Neuron (in vitro differentiated cells): ENCODE data around the gene COL26A1.
"Not testable (repeated sequence)": the region's sequence is repeated elsewhere in the genome, so short reads cannot be mapped to it uniquely, and the experiment has no call there.

ENCODE experiments used
- H2AFZ ChIP-seq: one replicate; pipeline ENCODE4 v1.6.1; 2013; ENCODE audit warnings: low read depth, mild to moderate bottlenecking, inconsistent platforms, low read length, moderate library complexity
- H3K27me3 ChIP-seq: one replicate; pipeline ENCODE4 v1.6.1; 2013; ENCODE audit warnings: low read length; ENCODE audit not compliant: insufficient read depth
- H3K36me3 ChIP-seq: one replicate; pipeline ENCODE4 v1.6.1; 2013; ENCODE audit warnings: low read length; ENCODE audit not compliant: insufficient read depth
- H3K4me1 ChIP-seq: one replicate; pipeline ENCODE4 v1.6.1; 2013; ENCODE audit warnings: low read length; ENCODE audit not compliant: insufficient read depth
- H3K4me3 ChIP-seq: 2 replicates; pipeline ENCODE4 v1.5.1; 2013; ENCODE audit warnings: mild to moderate bottlenecking, low read length, moderate library complexity
- H3K9me3 ChIP-seq: one replicate; pipeline ENCODE4 v1.6.1; 2013; ENCODE audit warnings: low read length

The COL26A1 gene

GRCh38 chr7:101453617-101454016, 90.9 kb downstream of the COL26A1 start:
- Histone ChIP-seq H3K9me3 (no peaks in the 10 kb centered on the region), H3K27me3 (no peaks in the 10 kb centered on the region), H2AFZ (no peak overlapping the region), H3K4me1 (no peaks in the 10 kb centered on the region), H3K36me3 (no peaks in the 10 kb centered on the region), H3K4me3 (no peak overlapping the region)

- no peaks in the 10 kb centered on the region for H3K27me3 ChIP-seq
- H3K4me1 ChIP-seq: no peaks in the 10 kb centered on the region
- H3K4me3 ChIP-seq: no peak overlapping the region
- H3K36me3 ChIP-seq: no peaks in the 10 kb centered on the region
- H2AFZ ChIP-seq: no peak overlapping the region
- no peaks in the 10 kb centered on the region for H3K9me3 ChIP-seq
Measured at GRCh38 chr7:101457001-101457750, 94.5 kb downstream of the COL26A1 start.

GRCh38 chr7:101465131-101465530, 102.5 kb downstream of the COL26A1 start:
- Histone ChIP-seq H3K9me3 (no peaks in the 10 kb centered on the region), H3K4me1 (no peaks in the 10 kb centered on the region), H3K36me3 (no peaks in the 10 kb centered on the region), H3K4me3 (no peak overlapping the region), H2AFZ (no peak overlapping the region), H3K27me3 (no peaks in the 10 kb centered on the region)

- no peaks in the 10 kb centered on the region for H3K27me3 ChIP-seq
Measured at GRCh38 chr7:101465576-101466196, 103.0 kb downstream of the COL26A1 start.

GRCh38 chr7:101466871-101467270, 104.2 kb downstream of the COL26A1 start:
- Histone ChIP-seq H3K9me3 (no peaks in the 10 kb centered on the region), H2AFZ (no peak overlapping the region), H3K27me3 (no peaks in the 10 kb centered on the region), H3K4me1 (peaks cover 9% of the 10 kb centered on the region), H3K4me3 (no peak overlapping the region), H3K36me3 (no peaks in the 10 kb centered on the region)

More at GRCh38 chr7:101465576-101466196, 103.0 kb downstream of the COL26A1 start:
- H3K9me3 ChIP-seq: no peaks in the 10 kb centered on the region
- H3K4me1 ChIP-seq: peaks cover 3% of the 10 kb centered on the region
- H3K4me3 ChIP-seq: no peak overlapping the region
- no peaks in the 10 kb centered on the region for H3K36me3 ChIP-seq
- no peak overlapping the region for H2AFZ ChIP-seq

- H3K9me3 ChIP-seq: no peaks in the 10 kb centered on the region
- H3K27me3 ChIP-seq: no peaks in the 10 kb centered on the region
- H3K4me3 ChIP-seq: no peak overlapping the region
- peaks cover 9% of the 10 kb centered on the region for H3K4me1 ChIP-seq
- H3K36me3 ChIP-seq: no peaks in the 10 kb centered on the region
- no peak overlapping the region for H2AFZ ChIP-seq
Measured at GRCh38 chr7:101468546-101469275, 106.0 kb downstream of the COL26A1 start.

GRCh38 chr7:101470668-101471487, 108.2 kb downstream of the COL26A1 start:
- H3K9me3 ChIP-seq: no peaks in the 10 kb centered on the region
- H3K4me1 ChIP-seq: peaks cover 9% of the 10 kb centered on the region
- no peak overlapping the region for H3K4me3 ChIP-seq
- no peaks in the 10 kb centered on the region for H3K27me3 ChIP-seq
- H2AFZ ChIP-seq: no peak overlapping the region
- H3K36me3 ChIP-seq: no peaks in the 10 kb centered on the region

GRCh38 chr7:101474178-101474577, 111.5 kb downstream of the COL26A1 start:
- Histone ChIP-seq H3K4me3 (no peak overlapping the region), H3K36me3 (no peaks in the 10 kb centered on the region), H3K9me3 (no peaks in the 10 kb centered on the region), H3K4me1 (peaks cover 9% of the 10 kb centered on the region), H3K27me3 (no peaks in the 10 kb centered on the region), H2AFZ (no peak overlapping the region)

GRCh38 chr7:101475691-101476090, 113.0 kb downstream of the COL26A1 start:
- H2AFZ ChIP-seq, H3K9me3 ChIP-seq, H3K4me1 ChIP-seq, H3K27me3 ChIP-seq, H3K36me3 ChIP-seq, H3K4me3 ChIP-seq: not testable (repeated sequence)

GRCh38 chr7:101479217-101479616, 116.5 kb downstream of the COL26A1 start:
- Histone ChIP-seq H3K4me1 (no peaks in the 10 kb centered on the region), H3K4me3 (no peak overlapping the region), H3K9me3 (no peaks in the 10 kb centered on the region), H3K27me3 (no peaks in the 10 kb centered on the region), H3K36me3 (no peaks in the 10 kb centered on the region), H2AFZ (no peak overlapping the region)

GRCh38 chr7:101486056-101486432, 123.4 kb downstream of the COL26A1 start:
- not testable (repeated sequence) for H3K4me1 ChIP-seq, H3K36me3 ChIP-seq, H3K9me3 ChIP-seq, H2AFZ ChIP-seq, H3K4me3 ChIP-seq, H3K27me3 ChIP-seq

GRCh38 chr7:101486433-101487104, 123.9 kb downstream of the COL26A1 start:
- Histone ChIP-seq H3K9me3 (no peaks in the 10 kb centered on the region), H3K4me3 (no peak overlapping the region), H3K36me3 (no peaks in the 10 kb centered on the region), H3K27me3 (no peaks in the 10 kb centered on the region), H3K4me1 (peaks cover 2% of the 10 kb centered on the region), H2AFZ (no peak overlapping the region)
